ENCODE measurements around the gene SDK2.

SDK2 gene

GRCh38 chr17:73650617-73651200, 6.5 kb upstream of the SDK2 start:
- no peak for DNase-seq

GRCh38 chr17:73650140-73650539, 5.9 kb upstream of the SDK2 start:
- peak; percentile 19 for DNase-seq

- DNase-seq = no peak
These were observed 4.7 kb upstream of the SDK2 start for GRCh38 chr17:73648974-73649373.

DNA sequence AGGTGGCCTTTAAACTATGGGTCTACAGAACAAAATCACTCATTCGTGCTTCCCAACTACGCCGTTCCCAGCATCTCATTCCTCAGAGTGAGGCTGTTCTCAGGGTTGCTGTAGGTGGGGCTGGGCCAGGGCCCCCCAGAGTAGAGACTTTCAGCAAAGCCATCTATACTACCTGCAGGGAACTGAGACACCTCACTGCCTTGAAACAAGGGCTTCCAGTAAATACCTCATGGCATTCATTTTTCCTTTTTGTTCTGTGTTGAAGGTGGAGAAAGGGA, 4.2 kb upstream of the SDK2 start:
- no peak for DNase-seq

GRCh38 chr17:73647772-73648542, 3.7 kb upstream of the SDK2 start:
- DNase-seq = no peak

DNA sequence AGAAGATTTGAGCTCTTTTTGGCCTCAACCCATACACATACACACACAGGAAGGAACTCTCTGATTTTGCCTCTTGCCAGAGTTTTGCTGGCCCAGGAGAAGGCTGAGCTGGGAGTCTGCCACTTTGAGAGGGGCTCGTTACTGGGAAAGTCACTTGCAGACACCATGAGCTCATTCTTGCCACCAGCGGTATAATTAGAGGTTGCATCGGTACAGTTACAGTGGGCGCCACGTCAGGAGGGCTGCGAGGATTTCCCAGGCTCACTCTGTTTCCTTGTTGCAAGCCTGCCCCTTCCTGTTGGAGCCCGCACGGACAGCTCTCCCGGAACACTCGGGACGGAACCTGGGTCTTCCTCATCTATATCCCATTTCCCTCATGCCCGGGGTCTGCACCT, 3.1 kb upstream of the SDK2 start:
- DNase-seq = no peak

GRCh38 chr17:73646409-73647300, 2.4 kb upstream of the SDK2 start:
- peak; percentile 23 for DNase-seq

DNA sequence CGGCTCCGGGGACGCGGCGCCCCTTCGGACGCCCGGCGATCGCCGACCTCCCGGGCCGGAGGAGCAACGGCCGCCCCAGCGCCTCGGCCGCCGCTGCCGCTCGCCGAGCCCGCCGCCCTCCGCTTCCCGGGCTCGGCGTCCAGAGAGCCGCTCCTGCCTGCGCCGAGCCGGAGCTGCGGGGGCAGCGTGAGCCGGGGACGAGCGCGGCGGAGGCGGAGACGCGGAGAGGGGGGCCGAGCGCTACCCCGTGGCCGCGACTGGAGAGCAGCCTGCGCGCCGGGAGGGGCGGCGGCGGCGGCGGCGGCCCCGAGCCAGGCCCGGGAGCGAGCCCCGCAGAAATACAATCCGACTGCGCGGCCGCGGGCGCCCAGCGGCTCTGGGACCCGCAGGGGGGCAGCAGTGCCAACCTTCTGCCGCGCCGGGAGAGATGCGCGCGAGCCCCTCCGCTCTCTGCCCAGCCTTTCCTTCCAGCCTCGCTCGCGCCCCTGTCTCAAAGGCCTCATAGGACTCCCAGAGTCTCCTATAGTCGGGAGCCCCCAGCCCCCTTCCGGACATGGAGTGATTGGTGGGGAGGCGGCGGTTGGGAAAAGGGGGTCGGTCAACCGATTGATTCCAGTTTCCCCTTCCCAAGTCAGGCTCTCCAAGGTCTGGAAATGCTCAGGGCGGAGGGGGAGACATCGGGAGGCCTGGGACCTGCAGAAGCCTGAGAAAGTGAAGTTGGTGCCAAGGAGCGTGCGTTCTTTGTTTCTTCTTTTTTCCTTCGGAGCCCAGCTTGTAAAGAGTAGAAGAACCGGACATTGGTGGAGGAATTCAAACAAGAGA, 1.0 kb upstream of the SDK2 start:
- DNase-seq = peak; percentile 64

GRCh38 chr17:73643852-73644144, 447 bp downstream of the SDK2 start:
- no peak for DNase-seq

DNA sequence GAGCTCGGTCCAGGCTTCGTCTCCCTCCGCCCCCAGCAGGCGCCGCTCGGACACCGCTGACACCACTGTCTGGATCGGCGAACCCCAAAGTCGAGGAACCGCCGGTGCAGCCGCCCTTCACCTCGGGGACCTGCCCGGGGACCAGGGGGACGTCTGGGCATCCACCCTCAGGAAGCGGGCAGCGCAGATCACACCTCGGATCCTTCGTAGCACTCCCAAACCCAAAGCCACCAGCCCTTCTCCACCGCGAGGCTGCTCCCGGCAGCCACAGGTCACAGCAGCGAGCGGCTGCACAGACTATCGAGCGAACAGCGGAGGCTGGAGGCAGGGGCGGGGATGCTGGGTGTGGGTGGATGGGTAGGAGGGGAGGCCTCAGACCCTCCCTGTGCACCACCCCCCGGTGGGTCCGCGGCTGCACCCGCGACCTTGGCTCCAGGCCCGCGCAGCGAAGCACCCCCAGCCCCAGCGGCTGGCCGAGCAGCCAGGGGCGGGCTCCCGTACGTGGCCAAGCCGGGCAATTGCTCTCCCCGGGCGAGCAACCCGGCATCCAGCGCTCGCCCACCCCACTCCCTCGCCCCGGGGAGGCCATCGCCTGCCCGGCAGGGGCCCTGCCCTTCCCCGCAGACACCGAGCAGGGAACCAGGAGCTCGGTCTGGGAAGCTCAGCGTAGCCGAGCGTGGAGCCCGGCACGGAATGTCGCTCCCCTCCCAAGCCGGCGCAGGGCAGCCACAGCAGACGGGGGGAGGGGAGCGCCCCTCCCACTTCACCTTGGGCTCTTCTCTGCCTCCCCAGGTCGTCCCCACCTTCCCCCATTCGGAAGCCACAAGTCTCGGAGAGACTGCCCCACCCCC, 1.0 kb downstream of the SDK2 start:
- DNase-seq = peak; percentile 46

DNA sequence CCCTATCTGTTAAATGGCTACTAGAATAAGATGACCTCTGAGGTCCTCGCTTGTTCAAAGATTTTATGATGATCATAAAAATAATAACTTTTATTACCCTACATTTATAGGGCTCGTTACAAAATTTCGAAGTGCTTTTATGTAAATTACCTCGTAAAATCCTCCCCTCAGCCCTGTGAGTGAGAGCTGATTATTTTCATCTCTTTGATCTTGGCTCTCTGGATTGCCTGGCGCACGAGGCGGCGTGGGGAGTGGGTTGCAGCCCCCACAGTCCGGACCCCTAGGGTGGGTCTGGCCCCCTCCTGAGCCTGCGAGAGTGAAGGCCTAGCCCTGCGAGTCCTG, 1.6 kb downstream of the SDK2 start:
- DNase-seq = no peak

DNA sequence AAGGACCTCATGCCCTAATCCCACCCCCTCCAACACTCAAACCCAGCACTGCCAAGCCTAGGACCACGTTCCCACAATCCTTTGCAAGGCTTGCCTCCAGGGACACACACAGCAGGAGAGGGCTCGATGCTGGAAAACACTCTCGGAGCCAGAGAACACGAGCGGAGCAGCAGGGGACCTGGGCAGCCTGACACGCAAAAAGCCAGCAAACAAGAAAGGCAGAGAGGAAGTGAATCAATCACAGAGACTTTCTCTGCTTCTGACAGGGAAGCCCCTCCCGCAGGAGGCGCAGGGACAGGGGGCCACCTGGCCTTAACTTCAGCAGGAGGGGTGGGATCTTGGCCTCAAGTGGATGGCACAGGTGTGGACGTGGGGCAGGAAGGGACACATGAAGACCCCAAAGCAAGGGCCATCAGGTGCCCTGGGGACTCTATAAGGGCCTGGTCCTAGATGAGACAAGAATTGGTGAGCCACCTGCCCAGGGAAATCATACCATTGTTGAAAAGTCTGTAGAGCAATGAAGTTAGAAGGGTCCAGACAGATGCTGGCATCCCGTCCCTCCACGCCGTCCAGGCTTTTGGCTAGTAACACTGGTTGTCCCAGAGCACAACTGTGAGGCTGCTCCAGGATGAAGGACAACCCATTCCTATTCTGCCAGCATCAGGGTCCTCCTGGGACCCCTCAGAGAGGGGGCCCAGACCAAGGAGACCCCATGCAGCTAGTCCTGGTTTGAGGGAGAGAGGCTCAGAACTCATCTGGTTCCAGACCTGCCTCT, 2.2 kb downstream of the SDK2 start:
- peak; percentile 25 for DNase-seq

- DNase-seq = no peak
These were observed 3.6 kb downstream of the SDK2 start for GRCh38 chr17:73640691-73641090.

GRCh38 chr17:73639932-73640331, 4.3 kb downstream of the SDK2 start:
- no peak for DNase-seq

- no peak for DNase-seq
These were observed 4.9 kb downstream of the SDK2 start for GRCh38 chr17:73639322-73639721.

DNA sequence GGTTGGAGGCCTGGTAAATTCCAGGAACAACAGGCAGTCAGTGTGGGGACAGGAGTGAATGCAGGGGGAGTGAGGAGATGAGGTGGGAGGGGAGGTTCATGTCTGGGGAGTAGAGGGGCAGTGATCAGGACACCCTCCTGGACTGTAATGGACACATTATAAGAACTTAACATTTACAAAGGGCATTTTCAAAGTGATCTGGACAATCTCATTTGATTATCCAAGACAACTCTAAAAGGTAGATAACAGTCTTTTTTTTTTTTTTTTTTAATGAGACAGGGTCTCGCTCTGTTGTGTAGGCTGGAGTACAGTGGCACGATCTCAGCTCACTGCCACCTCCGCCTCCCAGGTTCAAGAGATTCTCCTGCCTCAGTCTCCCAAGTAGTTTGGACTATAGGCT, 5.7 kb downstream of the SDK2 start:
- no peak for DNase-seq

DNA sequence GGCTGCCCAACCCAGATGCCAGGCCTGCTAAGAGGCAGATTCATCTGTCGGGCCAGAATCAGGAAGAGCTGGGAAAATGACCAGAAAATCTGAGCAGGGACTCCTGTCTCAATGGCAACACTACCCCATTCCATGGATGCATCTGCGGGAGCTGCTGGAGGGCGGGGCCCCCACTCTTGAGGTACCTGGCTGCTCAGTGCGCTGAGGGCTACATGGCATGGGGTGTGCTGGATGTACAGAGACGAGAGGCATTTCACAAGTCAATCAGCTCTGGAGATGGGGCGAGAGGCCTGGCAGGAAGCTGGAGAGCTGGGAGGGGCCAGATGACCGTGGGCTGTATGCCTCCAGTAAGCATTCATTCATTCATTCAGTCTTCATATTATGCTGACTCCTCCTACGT, 6.4 kb downstream of the SDK2 start:
- no peak for DNase-seq

DNA sequence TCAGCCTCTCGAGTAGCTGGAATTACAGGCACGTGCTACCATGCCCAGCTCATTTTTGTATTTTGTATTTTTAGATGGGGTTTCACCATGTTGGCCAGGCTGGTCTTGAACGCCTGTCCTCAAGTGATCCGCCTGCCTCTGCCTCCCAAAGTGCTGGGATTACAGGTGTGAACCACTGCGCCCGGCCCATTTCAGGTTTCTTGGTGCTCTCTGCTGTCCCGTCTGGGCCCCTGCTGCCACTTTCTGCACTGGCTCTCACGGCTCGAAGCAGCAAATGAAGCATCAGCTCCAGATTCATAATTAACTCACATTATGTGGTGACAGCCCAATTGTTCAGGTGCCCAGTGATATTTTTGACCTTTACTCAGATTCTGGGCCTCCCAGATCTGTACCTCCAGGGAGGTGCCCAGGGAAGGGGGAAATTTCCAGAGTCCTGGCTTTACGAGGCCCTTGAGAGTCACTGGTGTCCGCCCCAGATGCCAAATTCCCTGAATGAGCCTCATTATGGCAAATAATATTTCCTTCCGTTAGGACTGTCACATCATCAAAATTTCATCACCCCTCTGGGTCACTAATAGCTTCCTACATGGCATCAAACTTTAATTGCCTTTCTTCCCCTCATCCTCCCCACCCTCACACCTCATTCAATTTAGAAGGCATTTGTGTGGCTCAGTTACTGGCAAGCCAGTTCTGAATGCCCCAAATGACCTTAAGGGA, 9.0 kb downstream of the SDK2 start:
- DNase-seq = no peak

- no peak for DNase-seq
These were observed 9.6 kb downstream of the SDK2 start for GRCh38 chr17:73634629-73635028.

GRCh38 chr17:73633736-73634135, 10.5 kb downstream of the SDK2 start:
- DNase-seq = no peak

DNA sequence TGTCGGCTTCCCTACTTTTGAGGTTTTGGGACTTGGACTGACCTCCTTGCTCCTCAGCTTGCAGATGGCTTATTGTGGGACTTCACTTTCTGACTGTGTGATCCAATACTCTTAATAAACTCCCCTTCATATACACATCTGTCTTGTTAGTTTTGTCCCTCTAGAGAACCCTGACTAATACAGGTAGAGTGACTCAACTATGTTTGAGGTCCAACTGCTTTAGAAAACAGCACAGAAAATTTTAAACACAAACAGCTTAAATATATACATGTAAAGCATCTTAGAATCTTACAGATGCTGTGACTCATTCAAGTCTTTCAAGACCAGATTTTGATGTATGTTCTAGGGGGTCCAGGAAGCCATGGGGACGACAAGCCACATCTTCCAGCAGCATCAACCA, 11.7 kb downstream of the SDK2 start:
- no peak for DNase-seq

Measured in CD4-positive, alpha-beta T cell treated with Interleukin-17A for 4 hours (primary cell).